Measurements from ENCODE around the gene PSMB1.

PSMB1 gene

GRCh38 chr6:170564936-170565530 is 11.9 kb upstream of the PSMB1 start:
- H3K27ac ChIP-seq (ENCODE audit: low read depth, low read length): no peak overlapping the region
- H3K36me3 ChIP-seq (ENCODE audit: control insufficient read depth, insufficient read depth, low read length): peaks cover 83% of the 10 kb centered on the region
- no peak overlapping the region for H3K4me3 ChIP-seq (ENCODE audit: low read depth, low read length)
- no peaks in the 10 kb centered on the region for H3K4me1 ChIP-seq (ENCODE audit: control insufficient read depth, insufficient read depth, low read length)
- no peaks in the 10 kb centered on the region for H3K9me3 ChIP-seq (ENCODE audit: control insufficient read depth, insufficient read depth, low read length)
- no peaks in the 10 kb centered on the region for H3K27me3 ChIP-seq (ENCODE audit: control insufficient read depth, insufficient read depth, low read length)
- H3K9ac ChIP-seq (ENCODE audit: low read depth, low read length): no peak overlapping the region

GRCh38 chr6:170561555-170561954 is 8.4 kb upstream of the PSMB1 start:
- Histone ChIP-seq H3K9me3 (ENCODE audit: control insufficient read depth, insufficient read depth, low read length) (no peaks in the 10 kb centered on the region), H3K4me3 (ENCODE audit: low read depth, low read length) (no peak overlapping the region), H3K4me1 (ENCODE audit: control insufficient read depth, insufficient read depth, low read length) (no peaks in the 10 kb centered on the region), H3K36me3 (ENCODE audit: control insufficient read depth, insufficient read depth, low read length) (peaks cover 79% of the 10 kb centered on the region), H3K27me3 (ENCODE audit: control insufficient read depth, insufficient read depth, low read length) (no peaks in the 10 kb centered on the region), H3K27ac (ENCODE audit: low read depth, low read length) (no peak overlapping the region), H3K9ac (ENCODE audit: low read depth, low read length) (no peak overlapping the region)

GRCh38 chr6:170555305-170555704 is 2.2 kb upstream of the PSMB1 start:
- H3K36me3 ChIP-seq (ENCODE audit: control insufficient read depth, insufficient read depth, low read length): peaks cover 30% of the 10 kb centered on the region
- H3K27ac ChIP-seq (ENCODE audit: low read depth, low read length): no peak overlapping the region
- peaks cover 13% of the 10 kb centered on the region for H3K4me1 ChIP-seq (ENCODE audit: control insufficient read depth, insufficient read depth, low read length)

GRCh38 chr6:170554796-170555137 is 1.7 kb upstream of the PSMB1 start:
- peak overlapping the region; percentile 91 for H3K27ac ChIP-seq (ENCODE audit: low read depth, low read length)
- peaks cover 13% of the 10 kb centered on the region for H3K4me1 ChIP-seq (ENCODE audit: control insufficient read depth, insufficient read depth, low read length)
- peaks cover 30% of the 10 kb centered on the region for H3K36me3 ChIP-seq (ENCODE audit: control insufficient read depth, insufficient read depth, low read length)
- H3K4me3 ChIP-seq (ENCODE audit: low read depth, low read length): peak overlapping the region; percentile 84
- peak overlapping the region; percentile 78 for H3K9ac ChIP-seq (ENCODE audit: low read depth, low read length)
- no peaks in the 10 kb centered on the region for H3K9me3 ChIP-seq (ENCODE audit: control insufficient read depth, insufficient read depth, low read length)
- no peaks in the 10 kb centered on the region for H3K27me3 ChIP-seq (ENCODE audit: control insufficient read depth, insufficient read depth, low read length)

More at GRCh38 chr6:170555305-170555704, 2.2 kb upstream of the PSMB1 start:
- no peaks in the 10 kb centered on the region for H3K27me3 ChIP-seq (ENCODE audit: control insufficient read depth, insufficient read depth, low read length)
- H3K9ac ChIP-seq (ENCODE audit: low read depth, low read length): peak overlapping the region; percentile 78; the same call in 1 of the 2 replicates
- H3K4me3 ChIP-seq (ENCODE audit: low read depth, low read length): peak overlapping the region; percentile 84
- H3K9me3 ChIP-seq (ENCODE audit: control insufficient read depth, insufficient read depth, low read length): no peaks in the 10 kb centered on the region

GRCh38 chr6:170554013-170554795 is 1.1 kb upstream of the PSMB1 start, which contains the start of gene TBP:
Gene TBP, plus strand, starts transcription at chr6:170554369. Its CDS starts 2,661 bp downstream, at chr6:170557030.
- Histone ChIP-seq H3K4me1 (ENCODE audit: control insufficient read depth, insufficient read depth, low read length) (peaks cover 13% of the 10 kb centered on the region), H3K27ac (ENCODE audit: low read depth, low read length) (peak within 1 kb of the TSS; percentile 97)

GRCh38 chr6:170553534-170554012 is 466 bp upstream of the PSMB1 start:
- Histone ChIP-seq H3K9ac (ENCODE audit: low read depth, low read length) (no peak overlapping the region), H3K36me3 (ENCODE audit: control insufficient read depth, insufficient read depth, low read length) (peaks cover 34% of the 10 kb centered on the region), H3K27ac (ENCODE audit: low read depth, low read length) (peak overlapping the region; percentile 97), H3K27me3 (ENCODE audit: control insufficient read depth, insufficient read depth, low read length) (no peaks in the 10 kb centered on the region), H3K4me3 (ENCODE audit: low read depth, low read length) (peak overlapping the region; percentile 84), H3K4me1 (ENCODE audit: control insufficient read depth, insufficient read depth, low read length) (peaks cover 13% of the 10 kb centered on the region), H3K9me3 (ENCODE audit: control insufficient read depth, insufficient read depth, low read length) (no peaks in the 10 kb centered on the region)

More at GRCh38 chr6:170554013-170554795, 1.1 kb upstream of the PSMB1 start, which contains the start of gene TBP:
- Histone ChIP-seq H3K36me3 (ENCODE audit: control insufficient read depth, insufficient read depth, low read length) (peaks cover 30% of the 10 kb centered on the region), H3K9me3 (ENCODE audit: control insufficient read depth, insufficient read depth, low read length) (no peaks in the 10 kb centered on the region), H3K9ac (ENCODE audit: low read depth, low read length) (peak within 1 kb of the TSS; percentile 78), H3K4me3 (ENCODE audit: low read depth, low read length) (peak within 1 kb of the TSS; percentile 84), H3K27me3 (ENCODE audit: control insufficient read depth, insufficient read depth, low read length) (no peaks in the 10 kb centered on the region)

GRCh38 chr6:170545405-170545804 is 7.7 kb downstream of the PSMB1 start:
- Histone ChIP-seq H3K27ac (ENCODE audit: low read depth, low read length) (no peak overlapping the region), H3K9ac (ENCODE audit: low read depth, low read length) (no peak overlapping the region), H3K9me3 (ENCODE audit: control insufficient read depth, insufficient read depth, low read length) (no peaks in the 10 kb centered on the region), H3K4me3 (ENCODE audit: low read depth, low read length) (no peak overlapping the region), H3K27me3 (ENCODE audit: control insufficient read depth, insufficient read depth, low read length) (no peaks in the 10 kb centered on the region), H3K36me3 (ENCODE audit: control insufficient read depth, insufficient read depth, low read length) (peaks cover 98% of the 10 kb centered on the region), H3K4me1 (ENCODE audit: control insufficient read depth, insufficient read depth, low read length) (no peaks in the 10 kb centered on the region)

GRCh38 chr6:170542031-170542719 is 10.9 kb downstream of the PSMB1 start:
- Histone ChIP-seq H3K9ac (ENCODE audit: low read depth, low read length) (no peak overlapping the region), H3K9me3 (ENCODE audit: control insufficient read depth, insufficient read depth, low read length) (no peaks in the 10 kb centered on the region), H3K36me3 (ENCODE audit: control insufficient read depth, insufficient read depth, low read length) (peaks cover 98% of the 10 kb centered on the region), H3K27me3 (ENCODE audit: control insufficient read depth, insufficient read depth, low read length) (no peaks in the 10 kb centered on the region), H3K4me3 (ENCODE audit: low read depth, low read length) (no peak overlapping the region), H3K27ac (ENCODE audit: low read depth, low read length) (no peak overlapping the region), H3K4me1 (ENCODE audit: control insufficient read depth, insufficient read depth, low read length) (no peaks in the 10 kb centered on the region)

GRCh38 chr6:170537329-170537728 is 15.8 kb downstream of the PSMB1 start:
- no peak overlapping the region for H3K27ac ChIP-seq (ENCODE audit: low read depth, low read length)
- H3K36me3 ChIP-seq (ENCODE audit: control insufficient read depth, insufficient read depth, low read length): peaks cover 97% of the 10 kb centered on the region
- H3K4me3 ChIP-seq (ENCODE audit: low read depth, low read length): no peak overlapping the region
- no peaks in the 10 kb centered on the region for H3K4me1 ChIP-seq (ENCODE audit: control insufficient read depth, insufficient read depth, low read length)
- H3K9me3 ChIP-seq (ENCODE audit: control insufficient read depth, insufficient read depth, low read length): no peaks in the 10 kb centered on the region
- H3K9ac ChIP-seq (ENCODE audit: low read depth, low read length): no peak overlapping the region
- H3K27me3 ChIP-seq (ENCODE audit: control insufficient read depth, insufficient read depth, low read length): no peaks in the 10 kb centered on the region

GRCh38 chr6:170536671-170537070 is 16.4 kb downstream of the PSMB1 start:
- no peak overlapping the region for H3K4me3 ChIP-seq (ENCODE audit: low read depth, low read length)
- no peaks in the 10 kb centered on the region for H3K27me3 ChIP-seq (ENCODE audit: control insufficient read depth, insufficient read depth, low read length)
- peaks cover 96% of the 10 kb centered on the region for H3K36me3 ChIP-seq (ENCODE audit: control insufficient read depth, insufficient read depth, low read length)

GRCh38 chr6:170535004-170535403 is 18.1 kb downstream of the PSMB1 start:
- Histone ChIP-seq H3K9ac (ENCODE audit: low read depth, low read length) (no peak overlapping the region), H3K9me3 (ENCODE audit: control insufficient read depth, insufficient read depth, low read length) (no peaks in the 10 kb centered on the region), H3K4me3 (ENCODE audit: low read depth, low read length) (no peak overlapping the region), H3K27me3 (ENCODE audit: control insufficient read depth, insufficient read depth, low read length) (no peaks in the 10 kb centered on the region), H3K27ac (ENCODE audit: low read depth, low read length) (no peak overlapping the region), H3K36me3 (ENCODE audit: control insufficient read depth, insufficient read depth, low read length) (peaks cover 79% of the 10 kb centered on the region), H3K4me1 (ENCODE audit: control insufficient read depth, insufficient read depth, low read length) (no peaks in the 10 kb centered on the region)

More at GRCh38 chr6:170536671-170537070, 16.4 kb downstream of the PSMB1 start:
- Histone ChIP-seq H3K9ac (ENCODE audit: low read depth, low read length) (no peak overlapping the region), H3K27ac (ENCODE audit: low read depth, low read length) (no peak overlapping the region), H3K9me3 (ENCODE audit: control insufficient read depth, insufficient read depth, low read length) (no peaks in the 10 kb centered on the region), H3K4me1 (ENCODE audit: control insufficient read depth, insufficient read depth, low read length) (no peaks in the 10 kb centered on the region)
